Stimulated activated CD4-positive, alpha-beta T cell treated with anti-CD3 and anti-CD28 coated beads, Interleukin-12 subunit alpha, Interleukin-12 subunit beta, amount 100 ng/mL, for 4 hours (primary cell): ENCODE data around the gene DARS2.

ENCODE experiments used
- DNase-seq: peaks from one replicate; pipeline ENCODE4 v3.0.0-alpha.2; 2020

Gene DARS2

DNA sequence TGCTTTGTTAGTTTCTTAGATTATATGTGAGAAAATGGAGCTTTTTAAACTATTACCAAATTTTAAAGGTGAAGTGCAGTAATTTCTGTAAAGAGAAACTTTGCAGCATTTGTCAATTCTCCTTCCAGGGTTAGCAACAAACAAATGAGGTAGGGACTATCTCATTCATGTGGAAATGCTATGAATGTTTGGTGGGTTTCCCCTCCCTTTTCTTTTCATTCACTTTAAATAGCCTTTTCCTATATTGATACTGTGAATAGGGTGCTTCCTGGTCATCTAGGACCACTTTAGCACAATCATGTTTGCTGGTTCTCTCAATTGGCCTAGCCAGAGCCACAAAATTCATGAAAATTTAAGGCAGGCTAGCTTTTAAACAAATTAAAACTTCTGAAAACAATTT is 64.3 kb downstream of the DARS2 start:
- DNase-seq: no peak

DNA sequence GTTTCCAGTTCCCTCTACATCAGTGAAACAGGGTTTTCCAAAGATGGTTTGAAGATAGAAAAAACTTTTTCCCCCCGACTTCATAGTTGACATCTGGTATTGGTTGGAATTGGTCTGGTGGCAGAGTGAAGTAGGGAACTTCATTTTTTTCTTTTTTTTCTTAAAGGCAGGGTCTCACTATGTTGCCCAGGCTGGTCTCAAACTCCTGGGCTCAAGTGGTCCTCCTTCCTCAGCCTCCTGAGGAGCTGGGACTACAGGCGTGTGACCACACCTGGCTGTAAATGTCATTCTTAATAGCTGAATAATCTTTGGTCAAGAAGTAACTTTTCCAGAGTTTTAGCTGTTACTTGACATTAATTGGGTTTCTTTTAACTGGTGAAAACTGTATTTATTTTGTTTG is 65.4 kb downstream of the DARS2 start:
- no peak for DNase-seq

DNA sequence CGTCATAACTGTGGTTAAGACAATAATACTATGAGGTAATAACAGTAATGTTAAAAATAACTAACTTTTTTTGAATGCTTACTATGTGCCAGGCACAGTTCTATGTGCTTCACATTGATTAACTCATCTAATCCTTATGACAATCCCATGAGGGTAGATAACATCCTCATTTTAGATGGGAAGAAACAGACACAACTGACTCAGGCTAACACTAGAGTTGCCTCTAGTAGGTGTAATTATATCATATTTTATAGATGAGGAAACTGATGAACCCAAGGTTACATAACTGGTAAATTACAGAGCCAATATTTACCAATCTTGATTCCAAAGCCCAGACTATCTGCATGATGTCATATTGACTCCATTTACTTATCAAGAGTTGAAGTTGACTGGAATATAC is 69.1 kb downstream of the DARS2 start:
- DNase-seq: no peak

DNA sequence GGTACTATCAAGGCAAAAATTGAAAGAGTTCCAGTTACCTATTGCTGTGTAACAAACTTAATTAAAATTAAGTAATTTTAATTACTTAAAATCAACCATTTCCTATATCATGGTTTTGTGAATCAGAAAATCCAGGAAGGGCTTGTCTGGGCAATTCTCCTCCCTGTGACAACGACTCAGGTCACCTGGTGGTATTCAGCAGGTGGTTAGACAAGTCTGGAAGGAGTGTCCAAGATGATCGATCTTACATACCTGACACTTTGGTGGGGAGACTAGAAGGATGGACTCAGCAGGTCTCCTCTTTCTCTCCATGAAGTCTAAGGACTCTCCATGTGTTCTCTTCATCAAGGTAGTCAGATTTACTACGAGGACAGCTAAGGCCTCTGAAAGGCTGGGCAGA is 69.7 kb downstream of the DARS2 start:
- DNase-seq: no peak

DNA sequence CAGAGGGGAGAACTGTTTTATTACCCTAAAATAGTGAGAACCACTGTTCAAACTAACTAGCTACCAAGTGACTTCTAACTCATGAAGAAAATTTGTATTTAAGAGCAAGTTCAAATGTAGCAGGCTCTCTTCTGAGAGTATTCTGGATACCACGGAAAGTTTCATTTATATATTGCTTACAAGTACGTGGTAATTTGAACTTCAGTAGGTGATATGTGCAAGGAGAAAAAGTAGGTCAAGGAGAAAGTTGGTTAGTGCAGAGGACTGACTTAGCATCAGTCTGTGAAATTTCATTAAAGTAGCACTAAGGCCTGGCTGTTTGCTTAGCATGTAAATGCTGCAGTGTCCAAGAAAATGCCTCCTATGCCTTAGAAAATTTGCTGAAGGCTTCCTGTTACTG is 76.0 kb downstream of the DARS2 start:
- no peak for DNase-seq

DNA sequence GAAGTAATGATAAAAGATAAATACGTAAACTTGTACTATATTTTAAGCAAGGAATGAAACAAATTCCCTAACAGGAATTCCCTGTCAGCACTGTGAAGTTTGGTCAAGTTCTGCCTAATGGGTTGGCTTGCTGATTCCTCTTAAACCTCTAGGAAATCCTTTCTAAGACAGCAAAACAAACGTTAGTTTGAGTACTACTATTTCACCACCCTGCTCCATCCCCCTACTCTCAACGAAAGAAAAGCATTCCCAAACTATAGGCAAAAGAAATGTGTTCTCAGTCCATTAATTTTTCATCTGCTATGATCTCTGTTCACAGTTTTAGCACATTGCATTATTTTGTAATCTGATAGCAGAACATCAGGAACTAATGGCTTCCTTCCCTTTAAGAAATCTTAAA is 76.5 kb downstream of the DARS2 start:
- no peak for DNase-seq

DNA sequence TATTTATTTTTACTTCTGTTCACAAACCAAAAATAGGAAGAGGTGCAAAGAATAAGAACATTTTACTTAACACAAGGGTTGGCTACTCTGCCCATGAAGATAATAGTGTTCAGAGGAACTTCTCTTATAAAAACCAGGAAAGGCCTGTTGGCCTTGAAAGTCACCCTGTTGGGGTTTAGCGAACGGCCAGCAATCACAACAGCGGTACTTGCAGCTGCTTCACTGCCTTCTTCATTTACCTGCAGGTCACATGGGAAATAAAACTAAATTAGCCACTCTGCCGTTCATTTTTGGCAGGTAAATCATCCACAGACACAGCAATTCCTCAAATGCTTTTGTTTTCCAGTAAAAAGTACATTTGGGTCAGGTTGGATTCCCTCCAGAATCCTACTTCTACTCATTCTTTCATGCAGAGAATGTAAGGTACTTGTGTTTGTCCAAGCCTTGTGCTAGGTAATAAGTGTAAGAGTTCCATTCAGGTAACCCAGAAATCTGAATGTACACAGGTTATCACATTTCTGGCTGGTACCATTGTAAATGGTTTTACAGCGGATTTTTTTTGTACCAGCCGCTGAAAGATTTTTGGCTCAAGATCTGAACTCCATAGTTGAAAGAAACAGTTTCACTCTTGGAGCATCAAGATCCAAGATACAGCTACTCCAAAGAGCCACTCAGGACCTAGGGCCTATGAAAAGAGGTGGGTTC is 79.5 kb downstream of the DARS2 start:
- no peak for DNase-seq
